ENCODE data around the gene BTN3A1.

BTN3A1 gene

DNA sequence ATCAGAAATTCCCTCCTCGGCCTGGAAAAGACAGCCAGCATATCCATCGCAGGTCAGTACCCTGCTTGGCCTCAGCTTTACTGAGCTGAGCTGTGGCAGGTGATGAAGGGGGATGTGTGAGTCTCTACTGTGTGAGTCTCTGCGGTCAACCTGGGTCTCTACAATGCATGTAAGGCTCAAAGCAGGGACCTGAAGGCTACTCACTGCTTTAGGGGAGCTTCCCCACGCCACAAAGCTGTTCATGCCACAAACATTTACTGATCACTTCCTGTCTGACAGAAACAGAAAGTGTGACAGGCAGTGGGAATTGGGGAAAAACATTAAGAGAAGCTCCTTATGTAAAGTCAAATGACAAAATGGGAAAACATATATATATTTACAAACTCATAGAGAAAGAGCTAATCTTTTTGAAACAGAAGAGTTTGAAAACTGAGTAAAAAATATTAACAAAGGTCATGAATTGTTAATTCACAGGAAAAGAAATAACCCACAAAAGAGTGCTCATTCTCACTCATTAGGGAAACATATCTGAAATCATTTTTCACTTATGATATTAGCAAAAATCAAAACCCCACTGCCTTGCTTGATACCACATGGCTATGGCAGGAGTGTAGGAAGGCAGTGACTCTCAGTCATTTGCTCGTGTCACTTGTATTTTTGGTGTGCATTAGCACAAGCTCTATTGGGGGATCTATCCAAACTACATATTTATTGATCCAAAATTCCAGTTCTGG, 44.0 kb downstream of the BTN3A1 start:
- no peak for TF ChIP-seq ZNF565 (CRISPR knock-in tag; conservative IDR thresholded peaks at IDR 0.05; ENCODE audit: low read depth)
- TF ChIP-seq ARNTL (CRISPR knock-in tag; IDR thresholded peaks at IDR 0.05; ENCODE audit: borderline replicate concordance, low read depth), result no peak
- TF ChIP-seq ISL1 (CRISPR knock-in tag; IDR thresholded peaks at IDR 0.05), result no peak
- TF ChIP-seq CSRNP3 (CRISPR knock-in tag; IDR thresholded peaks at IDR 0.05), result no peak
- TF ChIP-seq, protein P1, sequence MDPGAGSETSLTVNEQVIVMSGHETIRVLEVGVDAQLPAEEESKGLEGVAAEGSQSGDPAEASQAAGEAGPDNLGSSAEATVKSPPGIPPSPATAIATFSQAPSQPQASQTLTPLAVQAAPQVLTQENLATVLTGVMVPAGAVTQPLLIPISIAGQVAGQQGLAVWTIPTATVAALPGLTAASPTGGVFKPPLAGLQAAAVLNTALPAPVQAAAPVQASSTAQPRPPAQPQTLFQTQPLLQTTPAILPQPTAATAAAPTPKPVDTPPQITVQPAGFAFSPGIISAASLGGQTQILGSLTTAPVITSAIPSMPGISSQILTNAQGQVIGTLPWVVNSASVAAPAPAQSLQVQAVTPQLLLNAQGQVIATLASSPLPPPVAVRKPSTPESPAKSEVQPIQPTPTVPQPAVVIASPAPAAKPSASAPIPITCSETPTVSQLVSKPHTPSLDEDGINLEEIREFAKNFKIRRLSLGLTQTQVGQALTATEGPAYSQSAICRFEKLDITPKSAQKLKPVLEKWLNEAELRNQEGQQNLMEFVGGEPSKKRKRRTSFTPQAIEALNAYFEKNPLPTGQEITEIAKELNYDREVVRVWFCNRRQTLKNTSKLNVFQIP (CRISPR knock-in tag; IDR thresholded peaks at IDR 0.05; ENCODE audit: borderline replicate concordance, low read depth), result no peak
- TF ChIP-seq ESRRG (CRISPR knock-in tag; IDR thresholded peaks at IDR 0.05), result no peak
- no peak for TF ChIP-seq CSDC2 (CRISPR knock-in tag; IDR thresholded peaks at IDR 0.05)
- TF ChIP-seq ZNF70 (CRISPR knock-in tag; IDR thresholded peaks at IDR 0.05), result no peak
- TF ChIP-seq TCF4 (CRISPR knock-in tag; IDR thresholded peaks at IDR 0.05; ENCODE audit: borderline replicate concordance), result no peak
- no peak for TF ChIP-seq RARB (CRISPR knock-in tag; IDR thresholded peaks at IDR 0.05)
- TF ChIP-seq CREB5 (CRISPR knock-in tag; IDR thresholded peaks at IDR 0.05; ENCODE audit: low read depth), result no peak
- TF ChIP-seq ZC3H10 (CRISPR knock-in tag; IDR thresholded peaks at IDR 0.05), result no peak
- TF ChIP-seq, protein P2, sequence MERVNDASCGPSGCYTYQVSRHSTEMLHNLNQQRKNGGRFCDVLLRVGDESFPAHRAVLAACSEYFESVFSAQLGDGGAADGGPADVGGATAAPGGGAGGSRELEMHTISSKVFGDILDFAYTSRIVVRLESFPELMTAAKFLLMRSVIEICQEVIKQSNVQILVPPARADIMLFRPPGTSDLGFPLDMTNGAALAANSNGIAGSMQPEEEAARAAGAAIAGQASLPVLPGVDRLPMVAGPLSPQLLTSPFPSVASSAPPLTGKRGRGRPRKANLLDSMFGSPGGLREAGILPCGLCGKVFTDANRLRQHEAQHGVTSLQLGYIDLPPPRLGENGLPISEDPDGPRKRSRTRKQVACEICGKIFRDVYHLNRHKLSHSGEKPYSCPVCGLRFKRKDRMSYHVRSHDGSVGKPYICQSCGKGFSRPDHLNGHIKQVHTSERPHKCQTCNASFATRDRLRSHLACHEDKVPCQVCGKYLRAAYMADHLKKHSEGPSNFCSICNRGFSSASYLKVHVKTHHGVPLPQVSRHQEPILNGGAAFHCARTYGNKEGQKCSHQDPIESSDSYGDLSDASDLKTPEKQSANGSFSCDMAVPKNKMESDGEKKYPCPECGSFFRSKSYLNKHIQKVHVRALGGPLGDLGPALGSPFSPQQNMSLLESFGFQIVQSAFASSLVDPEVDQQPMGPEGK (CRISPR knock-in tag; IDR thresholded peaks at IDR 0.05; ENCODE audit: borderline replicate concordance), result no peak
- TF ChIP-seq BACH2 (CRISPR knock-in tag; IDR thresholded peaks at IDR 0.05; ENCODE audit: borderline replicate concordance), result no peak
- no peak for TF ChIP-seq ZNF8 (CRISPR knock-in tag; IDR thresholded peaks at IDR 0.05)
- TF ChIP-seq GLIS3 (CRISPR knock-in tag; IDR thresholded peaks at IDR 0.05), result no peak
- TF ChIP-seq ZFP3 (CRISPR knock-in tag; IDR thresholded peaks at IDR 0.05), result no peak
- no peak for ATAC-seq

DNA sequence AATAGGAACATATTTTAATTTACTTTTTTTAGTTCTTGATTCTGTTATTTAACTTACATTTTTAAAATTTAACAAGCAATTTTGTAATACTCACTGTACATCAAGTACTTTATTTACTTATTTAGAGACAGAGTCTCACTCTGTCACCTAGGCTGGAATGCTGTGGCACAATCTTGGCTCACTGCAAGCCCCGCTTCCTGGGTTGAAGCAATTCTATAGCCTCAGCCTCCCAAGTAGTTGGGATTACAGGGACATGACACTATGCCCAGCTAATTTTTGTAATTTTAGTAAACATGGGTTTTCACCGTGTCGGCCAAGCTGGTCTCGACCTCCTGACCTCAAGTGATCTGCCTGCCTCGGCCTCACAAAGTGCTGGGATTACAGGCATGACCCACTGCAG, 45.2 kb downstream of the BTN3A1 start:
- ATAC-seq, result no peak
- TF ChIP-seq ESRRG (CRISPR knock-in tag; IDR thresholded peaks at IDR 0.05) (no peak), ZFP3 (CRISPR knock-in tag; IDR thresholded peaks at IDR 0.05) (no peak), PPARA (CRISPR knock-in tag; IDR thresholded peaks at IDR 0.05; ENCODE audit: borderline replicate concordance) (no peak), ZNF8 (CRISPR knock-in tag; IDR thresholded peaks at IDR 0.05) (no peak), ZNF565 (CRISPR knock-in tag; conservative IDR thresholded peaks at IDR 0.05; ENCODE audit: low read depth) (no peak), CSRNP3 (CRISPR knock-in tag; IDR thresholded peaks at IDR 0.05) (no peak), CSDC2 (CRISPR knock-in tag; IDR thresholded peaks at IDR 0.05) (no peak), ISL1 (CRISPR knock-in tag; IDR thresholded peaks at IDR 0.05) (no peak), TOX (CRISPR knock-in tag; IDR thresholded peaks at IDR 0.05; ENCODE audit: borderline replicate concordance) (no peak), CREB5 (CRISPR knock-in tag; IDR thresholded peaks at IDR 0.05; ENCODE audit: low read depth) (no peak), BACH2 (CRISPR knock-in tag; IDR thresholded peaks at IDR 0.05; ENCODE audit: borderline replicate concordance) (no peak), ZFP30 (CRISPR knock-in tag; IDR thresholded peaks at IDR 0.05) (no peak), RARB (CRISPR knock-in tag; IDR thresholded peaks at IDR 0.05) (no peak), OSR1 (CRISPR knock-in tag; IDR thresholded peaks at IDR 0.05) (no peak)
- TF ChIP-seq, protein P1 (CRISPR knock-in tag; IDR thresholded peaks at IDR 0.05; ENCODE audit: borderline replicate concordance, low read depth), result no peak
- TF ChIP-seq, protein P3, sequence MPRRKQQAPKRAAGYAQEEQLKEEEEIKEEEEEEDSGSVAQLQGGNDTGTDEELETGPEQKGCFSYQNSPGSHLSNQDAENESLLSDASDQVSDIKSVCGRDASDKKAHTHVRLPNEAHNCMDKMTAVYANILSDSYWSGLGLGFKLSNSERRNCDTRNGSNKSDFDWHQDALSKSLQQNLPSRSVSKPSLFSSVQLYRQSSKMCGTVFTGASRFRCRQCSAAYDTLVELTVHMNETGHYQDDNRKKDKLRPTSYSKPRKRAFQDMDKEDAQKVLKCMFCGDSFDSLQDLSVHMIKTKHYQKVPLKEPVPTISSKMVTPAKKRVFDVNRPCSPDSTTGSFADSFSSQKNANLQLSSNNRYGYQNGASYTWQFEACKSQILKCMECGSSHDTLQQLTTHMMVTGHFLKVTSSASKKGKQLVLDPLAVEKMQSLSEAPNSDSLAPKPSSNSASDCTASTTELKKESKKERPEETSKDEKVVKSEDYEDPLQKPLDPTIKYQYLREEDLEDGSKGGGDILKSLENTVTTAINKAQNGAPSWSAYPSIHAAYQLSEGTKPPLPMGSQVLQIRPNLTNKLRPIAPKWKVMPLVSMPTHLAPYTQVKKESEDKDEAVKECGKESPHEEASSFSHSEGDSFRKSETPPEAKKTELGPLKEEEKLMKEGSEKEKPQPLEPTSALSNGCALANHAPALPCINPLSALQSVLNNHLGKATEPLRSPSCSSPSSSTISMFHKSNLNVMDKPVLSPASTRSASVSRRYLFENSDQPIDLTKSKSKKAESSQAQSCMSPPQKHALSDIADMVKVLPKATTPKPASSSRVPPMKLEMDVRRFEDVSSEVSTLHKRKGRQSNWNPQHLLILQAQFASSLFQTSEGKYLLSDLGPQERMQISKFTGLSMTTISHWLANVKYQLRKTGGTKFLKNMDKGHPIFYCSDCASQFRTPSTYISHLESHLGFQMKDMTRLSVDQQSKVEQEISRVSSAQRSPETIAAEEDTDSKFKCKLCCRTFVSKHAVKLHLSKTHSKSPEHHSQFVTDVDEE (CRISPR knock-in tag; IDR thresholded peaks at IDR 0.05), result no peak
